B cell (primary cell): ENCODE data around the gene KRTAP19-2.

Experiments used
- CTCF ChIP-seq: fragments of 200-600 bp; IDR thresholded peaks from one replicate; pipeline ENCODE4 v1.8.0; 2022; ENCODE audit warnings: antibody characterized with exemption, mild to moderate bottlenecking
- EZH2 ChIP-seq: IDR thresholded peaks from 2 replicates; pipeline ENCODE4 v1.6.1; 2012; ENCODE audit warnings: borderline replicate concordance, low read depth, mild to moderate bottlenecking, moderate library complexity, low read length; ENCODE audit not compliant: insufficient read depth, poor library complexity, severe bottlenecking

- TF ChIP-seq CTCF (no peak), EZH2 (no peak)
These were observed 44.0 kb downstream of the KRTAP19-2 start for GRCh38 chr21:30443226-30443625.
